GM21786 (cell line): ENCODE measurements around the gene CDH13.

Experiments
- ATAC-seq: cut with Tn5 transposase; IDR thresholded peaks from one replicate; pipeline ENCODE4 v1.9.1; 2021; ENCODE audit not compliant: unreplicated experiment

The CDH13 gene

GRCh38 chr16:82833378-82833993 lies 206.7 kb downstream of the CDH13 start:
- no peak for ATAC-seq

- no peak for ATAC-seq
These were observed 207.5 kb downstream of the CDH13 start for GRCh38 chr16:82834151-82834815.

GRCh38 chr16:82835487-82836155 lies 208.9 kb downstream of the CDH13 start:
- ATAC-seq, result no peak

GRCh38 chr16:82841108-82841507 lies 214.3 kb downstream of the CDH13 start:
- ATAC-seq, result no peak

GRCh38 chr16:82843606-82844271 lies 217.0 kb downstream of the CDH13 start:
- no peak for ATAC-seq

GRCh38 chr16:82845116-82845515 lies 218.3 kb downstream of the CDH13 start:
- ATAC-seq, result no peak

GRCh38 chr16:82846806-82847205 lies 220.0 kb downstream of the CDH13 start:
- ATAC-seq, result no peak

GRCh38 chr16:82848013-82848412 lies 221.2 kb downstream of the CDH13 start:
- ATAC-seq, result no peak

GRCh38 chr16:82852388-82853008 lies 225.7 kb downstream of the CDH13 start:
- ATAC-seq, result no peak

GRCh38 chr16:82855471-82855870 lies 228.7 kb downstream of the CDH13 start:
- no peak for ATAC-seq

- ATAC-seq, result no peak
These were observed 231.1 kb downstream of the CDH13 start for GRCh38 chr16:82857693-82858365.

GRCh38 chr16:82859662-82860061 lies 232.9 kb downstream of the CDH13 start:
- no peak for ATAC-seq

GRCh38 chr16:82860071-82860470 lies 233.3 kb downstream of the CDH13 start:
- no peak for ATAC-seq

- no peak for ATAC-seq
These were observed 235.3 kb downstream of the CDH13 start for GRCh38 chr16:82862057-82862456.

- ATAC-seq, result no peak
These were observed 237.7 kb downstream of the CDH13 start for GRCh38 chr16:82864332-82865040.

GRCh38 chr16:82865412-82865811 lies 238.6 kb downstream of the CDH13 start:
- no peak for ATAC-seq

GRCh38 chr16:82867485-82867884 lies 240.7 kb downstream of the CDH13 start:
- no peak for ATAC-seq

- ATAC-seq, result no peak
These were observed 247.5 kb downstream of the CDH13 start for GRCh38 chr16:82874271-82874670.

GRCh38 chr16:82874672-82875071 lies 247.9 kb downstream of the CDH13 start:
- no peak for ATAC-seq

GRCh38 chr16:82876951-82877350 lies 250.2 kb downstream of the CDH13 start:
- ATAC-seq, result no peak
